HepG2 (cell line): ENCODE results near the gene ZKSCAN8. TPM values are rescaled to one million over a fixed set of nuclear protein-coding genes. Genes with fewer than 3 reads are reported as not detected.

ENCODE experiments used
- CREB1 ChIP-seq, 2 experiments: fragments of 450-650 bp in 1 of 2; IDR thresholded peaks; 2 replicates each; pipeline ENCODE4 v1.6.1; 2016 to 2017; ENCODE audit warnings: control low read depth in 1 of 2, mild to moderate bottlenecking in 1 of 2, missing compliant biosample characterization in 1 of 2, missing genetic modification characterization in 1 of 2
- GZF1 ChIP-seq: sonication (generic); formaldehyde crosslinking; IDR thresholded peaks from 2 replicates; pipeline ENCODE4 v1.5.1; 2020; ENCODE audit warnings: mild to moderate bottlenecking, missing genetic modification reagents
- ISX ChIP-seq: sonication (generic); formaldehyde crosslinking; conservative IDR thresholded peaks from 2 replicates; pipeline ENCODE4 v1.5.0; 2020; ENCODE audit warnings: missing genetic modification reagents
- KDM4B ChIP-seq: sonication (generic); formaldehyde crosslinking; IDR thresholded peaks from 2 replicates; pipeline ENCODE4 v1.4.0; 2020; ENCODE audit warnings: missing genetic modification reagents
- MLX ChIP-seq: IDR thresholded peaks from 2 replicates; pipeline ENCODE4 v1.6.1; 2016
- NCOA1 ChIP-seq: sonication (generic); formaldehyde crosslinking; IDR thresholded peaks from 2 replicates; pipeline ENCODE4 v1.9.0; 2021; ENCODE audit warnings: missing genetic modification reagents
- ONECUT2 ChIP-seq: sonication (generic); formaldehyde crosslinking; IDR thresholded peaks from 2 replicates; pipeline ENCODE4 v1.4.0; 2020; ENCODE audit warnings: missing genetic modification reagents
- PAXIP1 ChIP-seq: sonication (generic); formaldehyde crosslinking; conservative IDR thresholded peaks from 2 replicates; pipeline ENCODE4 v1.4.0; 2020; ENCODE audit warnings: mild to moderate bottlenecking, missing genetic modification reagents, moderate library complexity
- RFX1 ChIP-seq: fragments of 450-650 bp; IDR thresholded peaks from 2 replicates; pipeline ENCODE4 v1.6.1; 2017
- SIN3B ChIP-seq: fragments of 150-350 bp; IDR thresholded peaks from 2 replicates; pipeline ENCODE4 v1.6.1; 2014; ENCODE audit warnings: low read length
- STAT5B ChIP-seq: sonication (generic); formaldehyde crosslinking; IDR thresholded peaks from 2 replicates; pipeline ENCODE4 v1.4.0; 2020; ENCODE audit warnings: missing genetic modification reagents
- TBX2 ChIP-seq: sonication (generic); formaldehyde crosslinking; IDR thresholded peaks from 2 replicates; pipeline ENCODE4 v1.5.0; 2020; ENCODE audit warnings: missing genetic modification reagents, mild to moderate bottlenecking, borderline replicate concordance
- ZBTB3 ChIP-seq: sonication (generic); formaldehyde crosslinking; IDR thresholded peaks from 2 replicates; pipeline ENCODE4 v1.4.0; 2020; ENCODE audit warnings: low read depth, mild to moderate bottlenecking, moderate library complexity, missing genetic modification reagents, borderline replicate concordance
- ZBTB42 ChIP-seq: sonication (generic); formaldehyde crosslinking; IDR thresholded peaks from 2 replicates; pipeline ENCODE4 v1.5.0; 2020; ENCODE audit warnings: mild to moderate bottlenecking, missing genetic modification reagents
- ZMAT5 ChIP-seq: sonication (generic); formaldehyde crosslinking; IDR thresholded peaks from 2 replicates; pipeline ENCODE4 v1.5.0; 2020; ENCODE audit warnings: mild to moderate bottlenecking, low read depth, missing genetic modification reagents, borderline replicate concordance
- ZMYM4 ChIP-seq: sonication (generic); formaldehyde crosslinking; IDR thresholded peaks from 2 replicates; pipeline ENCODE4 v1.8.1; 2023; ENCODE audit warnings: mild to moderate bottlenecking, missing genetic modification reagents
- ZNF224 ChIP-seq: sonication (generic); formaldehyde crosslinking; IDR thresholded peaks from 2 replicates; pipeline ENCODE4 v1.5.0; 2020; ENCODE audit warnings: mild to moderate bottlenecking, missing genetic modification reagents
- ZSCAN29 ChIP-seq: sonication (generic); formaldehyde crosslinking; conservative IDR thresholded peaks from 2 replicates; pipeline ENCODE4 v1.4.0; 2020; ENCODE audit warnings: mild to moderate bottlenecking, missing genetic modification reagents
- polyA plus RNA-seq, 8 experiments: library from polyadenylated mRNA; depleted of rRNA in 3 of 8; stranded (reverse) in 7 of 8; unstranded in 1 of 8; fragments of >200 nt; fragmentation: Illumina TruSeq in 4 of 8; extraction: Trizol in 4 of 8; gene quantifications; 2 replicates each; pipeline versions ENCODE4 v1.2.1 to v1.2.3, GENCODE V29; 2011 to 2016; ENCODE audit warnings: low read depth in 4 of 8, missing spikeins in 1 of 8, mixed read lengths in 1 of 8; ENCODE audit not compliant: insufficient read depth in 1 of 8
- total RNA-seq, 5 experiments: library from RNA; depleted of rRNA; stranded (reverse); fragments of >200 nt; fragmentation: Illumina TruSeq; extraction: Trizol; gene quantifications; 2 replicates each; pipeline ENCODE4 v1.2.3, GENCODE V29; 2016; ENCODE audit warnings: low read depth in 1 of 5
- TF ChIP-seq, protein P1 (sequence below): sonication (generic); formaldehyde crosslinking; conservative IDR thresholded peaks from 2 replicates; pipeline ENCODE4 v1.4.0; 2020; ENCODE audit warnings: missing genetic modification reagents
- TF ChIP-seq, protein P2 (sequence below): sonication (generic); formaldehyde crosslinking; IDR thresholded peaks from 2 replicates; pipeline ENCODE4 v1.5.1; 2020; ENCODE audit warnings: mild to moderate bottlenecking, missing genetic modification reagents

Gene ZKSCAN8
- total and polyA plus RNA-seq, 2 of the 13 experiments (the other 11 are each of a cell fraction or from before 2014, with no cell fraction given) = 12.4 to 20.9 TPM

- TF ChIP-seq, protein P1, sequence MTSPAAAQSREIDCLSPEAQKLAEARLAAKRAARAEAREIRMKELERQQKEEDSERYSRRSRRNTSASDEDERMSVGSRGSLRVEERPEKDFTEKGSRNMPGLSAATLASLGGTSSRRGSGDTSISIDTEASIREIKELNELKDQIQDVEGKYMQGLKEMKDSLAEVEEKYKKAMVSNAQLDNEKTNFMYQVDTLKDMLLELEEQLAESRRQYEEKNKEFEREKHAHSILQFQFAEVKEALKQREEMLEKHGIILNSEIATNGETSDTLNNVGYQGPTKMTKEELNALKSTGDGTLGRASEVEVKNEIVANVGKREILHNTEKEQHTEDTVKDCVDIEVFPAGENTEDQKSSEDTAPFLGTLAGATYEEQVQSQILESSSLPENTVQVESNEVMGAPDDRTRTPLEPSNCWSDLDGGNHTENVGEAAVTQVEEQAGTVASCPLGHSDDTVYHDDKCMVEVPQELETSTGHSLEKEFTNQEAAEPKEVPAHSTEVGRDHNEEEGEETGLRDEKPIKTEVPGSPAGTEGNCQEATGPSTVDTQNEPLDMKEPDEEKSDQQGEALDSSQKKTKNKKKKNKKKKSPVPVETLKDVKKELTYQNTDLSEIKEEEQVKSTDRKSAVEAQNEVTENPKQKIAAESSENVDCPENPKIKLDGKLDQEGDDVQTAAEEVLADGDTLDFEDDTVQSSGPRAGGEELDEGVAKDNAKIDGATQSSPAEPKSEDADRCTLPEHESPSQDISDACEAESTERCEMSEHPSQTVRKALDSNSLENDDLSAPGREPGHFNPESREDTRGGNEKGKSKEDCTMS = no peak
- TF ChIP-seq KDM4B (no peak), STAT5B (CRISPR knock-in tag) (no peak), CREB1 (IDR thresholded peaks at IDR 0.05) (no peak), CREB1 (CRISPR knock-in tag; IDR thresholded peaks at IDR 0.05) (peak; percentile 69), ZBTB3 (CRISPR knock-in tag) (no peak), RFX1 (no peak), SIN3B (peak; percentile 71; the same call in 1 of the 2 replicates), GZF1 (no peak; the same call in 1 of the 2 replicates), ISX (no peak; the same call in 1 of the 2 replicates), ZSCAN29 (CRISPR knock-in tag) (no peak), ZNF224 (CRISPR knock-in tag) (no peak), MLX (CRISPR knock-in tag) (no peak), PAXIP1 (CRISPR knock-in tag) (no peak), ZMYM4 (peak; percentile 89), NCOA1 (CRISPR knock-in tag) (0 out of 2 replicates have a peak, but pooled peaks have one; percentile 47), ZMAT5 (no peak), TBX2 (CRISPR knock-in tag) (peak; percentile 91), ONECUT2 (CRISPR knock-in tag) (no peak; the same call in 1 of the 2 replicates), ZBTB42 (CRISPR knock-in tag) (peak; percentile 58; the same call in 1 of the 2 replicates)
- TF ChIP-seq, protein P2, sequence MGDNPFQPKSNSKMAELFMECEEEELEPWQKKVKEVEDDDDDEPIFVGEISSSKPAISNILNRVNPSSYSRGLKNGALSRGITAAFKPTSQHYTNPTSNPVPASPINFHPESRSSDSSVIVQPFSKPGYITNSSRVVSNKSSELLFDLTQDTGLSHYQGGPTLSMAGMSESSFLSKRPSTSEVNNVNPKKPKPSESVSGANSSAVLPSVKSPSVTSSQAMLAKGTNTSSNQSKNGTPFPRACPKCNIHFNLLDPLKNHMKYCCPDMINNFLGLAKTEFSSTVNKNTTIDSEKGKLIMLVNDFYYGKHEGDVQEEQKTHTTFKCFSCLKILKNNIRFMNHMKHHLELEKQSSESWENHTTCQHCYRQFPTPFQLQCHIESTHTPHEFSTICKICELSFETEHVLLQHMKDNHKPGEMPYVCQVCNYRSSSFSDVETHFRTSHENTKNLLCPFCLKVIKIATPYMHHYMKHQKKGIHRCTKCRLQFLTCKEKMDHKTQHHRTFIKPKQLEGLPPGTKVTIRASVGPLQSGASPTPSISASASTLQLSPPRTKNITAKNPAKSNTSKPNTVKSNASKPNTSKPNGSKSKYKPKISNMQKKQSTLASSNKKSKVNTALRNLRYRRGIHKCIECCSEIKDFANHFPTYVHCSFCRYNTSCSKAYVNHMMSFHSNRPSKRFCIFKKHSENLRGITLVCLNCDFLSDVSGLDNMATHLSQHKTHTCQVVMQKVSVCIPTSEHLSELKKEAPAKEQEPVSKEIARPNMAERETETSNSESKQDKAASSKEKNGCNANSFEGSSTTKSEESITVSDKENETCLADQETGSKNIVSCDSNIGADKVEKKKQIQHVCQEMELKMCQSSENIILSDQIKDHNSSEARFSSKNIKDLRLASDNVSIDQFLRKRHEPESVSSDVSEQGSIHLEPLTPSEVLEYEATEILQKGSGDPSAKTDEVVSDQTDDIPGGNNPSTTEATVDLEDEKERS (CRISPR knock-in tag) = peak; percentile 86; the same call in 1 of the 2 replicates
These were observed 17.2 kb upstream of the ZKSCAN8 start, which contains the start of gene ZSCAN16 (continued) for GRCh38 chr6:28124350-28124970.
